ENCODE data around the gene ZNF777.
"Not testable (repeated sequence)": the region's sequence is repeated elsewhere in the genome, so short reads cannot be mapped to it uniquely, and the experiment has no call there.

Gene ZNF777

DNA sequence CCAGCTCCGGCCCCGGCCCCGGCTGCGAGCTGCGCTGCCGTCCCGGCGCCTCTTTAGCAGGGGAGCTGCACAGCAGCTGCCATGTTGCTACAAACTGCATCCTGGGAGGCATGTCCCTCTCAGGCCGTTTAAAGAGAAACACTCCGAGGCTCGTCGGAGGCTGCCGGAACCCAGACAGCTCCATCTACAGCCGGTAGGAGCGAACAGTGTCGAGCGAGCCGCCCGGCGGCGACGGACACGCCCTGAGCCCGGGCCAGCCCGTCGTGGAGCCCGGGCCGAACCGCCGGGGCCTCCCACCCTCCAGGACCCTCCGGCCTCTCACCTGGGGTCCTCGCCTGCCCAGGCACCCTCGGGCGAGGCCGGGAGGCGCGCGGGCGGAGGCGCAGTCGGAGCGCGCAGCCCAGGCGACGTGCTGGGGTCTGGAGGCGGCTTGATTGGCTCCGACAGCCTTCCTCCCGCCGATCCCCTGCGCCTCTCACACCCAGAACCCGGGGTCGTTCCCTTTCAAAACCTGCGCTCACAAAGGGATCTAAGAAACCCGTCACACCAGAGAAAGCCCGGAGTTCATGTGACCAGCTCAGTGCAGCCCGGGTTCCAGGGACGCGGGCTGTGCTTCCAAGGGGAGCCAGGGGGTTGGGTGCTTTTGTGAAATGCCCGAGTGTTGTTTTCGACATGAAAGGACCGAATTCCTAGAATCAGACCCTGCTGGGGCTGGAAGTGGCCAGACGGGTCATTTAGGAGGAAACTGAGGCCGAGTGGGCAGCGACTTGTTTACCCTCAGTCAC lies at the start of gene ZNF777:
Gene ZNF777, minus strand, starts transcription at position 570 of the 785 bp plus-strand sequence. CDS start 5,040 bp downstream, outside the sequence.
- peak in 57 of 58 donors; percentile 19 to 90 (median 65) for DNase-seq

DNA sequence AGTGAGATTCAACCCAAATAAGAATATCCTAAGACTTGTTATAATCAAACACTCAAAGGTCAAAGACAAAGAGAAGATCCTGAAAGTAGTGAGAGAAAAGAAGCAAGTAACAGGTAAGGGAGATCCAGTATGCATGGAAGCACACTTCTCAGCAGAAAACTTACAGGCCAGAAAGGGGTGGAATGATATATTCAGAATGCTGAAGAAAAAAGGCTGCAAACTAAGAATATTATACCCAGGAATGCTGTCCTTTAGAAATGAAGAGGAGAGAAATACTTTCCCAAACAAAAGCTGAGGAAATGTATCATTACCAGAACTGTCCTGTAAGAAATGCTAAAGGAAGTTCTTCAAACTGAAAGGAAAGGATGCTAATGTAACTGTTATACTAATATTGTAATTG lies 49.4 kb upstream of the ZNF777 start:
- no peak for DNase-seq

DNA sequence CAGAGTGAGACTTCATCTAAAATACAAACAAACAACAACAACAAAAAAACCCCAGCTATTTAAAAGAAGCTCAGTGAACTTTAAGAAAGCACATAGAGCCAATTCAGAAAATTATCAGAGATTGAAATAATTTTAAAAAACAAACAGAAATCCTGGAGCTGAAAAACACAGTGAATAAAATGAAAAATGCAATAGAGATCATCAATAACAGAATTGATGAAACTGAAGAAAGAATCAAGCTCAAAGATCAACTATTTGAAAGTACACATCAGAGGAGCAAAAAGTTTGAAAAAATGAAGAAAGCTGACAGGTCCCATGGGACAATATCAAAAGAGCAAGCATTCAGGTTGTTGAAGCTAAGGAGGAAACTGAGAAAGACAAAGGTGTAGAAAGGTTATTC lies 48.9 kb upstream of the ZNF777 start:
- DNase-seq, result no peak

DNA sequence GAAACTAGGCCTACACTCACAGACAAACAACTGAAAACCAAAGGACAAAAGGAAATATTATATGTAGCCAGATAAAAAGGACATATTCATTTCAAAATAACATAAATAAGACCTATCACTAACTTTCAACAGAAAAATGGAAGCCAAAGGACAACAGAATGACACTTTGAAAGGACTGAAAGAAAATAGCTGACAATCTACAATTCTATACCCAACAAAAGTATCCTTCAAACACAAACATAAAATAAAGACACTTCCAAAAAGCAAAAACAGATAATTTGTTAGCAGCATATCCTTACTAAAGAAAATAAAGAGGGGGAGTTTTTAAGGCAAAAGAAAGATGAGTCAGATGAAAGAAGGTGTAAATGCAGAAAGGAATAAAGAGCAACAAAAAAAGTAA lies 44.7 kb upstream of the ZNF777 start:
- DNase-seq, result no peak

DNA sequence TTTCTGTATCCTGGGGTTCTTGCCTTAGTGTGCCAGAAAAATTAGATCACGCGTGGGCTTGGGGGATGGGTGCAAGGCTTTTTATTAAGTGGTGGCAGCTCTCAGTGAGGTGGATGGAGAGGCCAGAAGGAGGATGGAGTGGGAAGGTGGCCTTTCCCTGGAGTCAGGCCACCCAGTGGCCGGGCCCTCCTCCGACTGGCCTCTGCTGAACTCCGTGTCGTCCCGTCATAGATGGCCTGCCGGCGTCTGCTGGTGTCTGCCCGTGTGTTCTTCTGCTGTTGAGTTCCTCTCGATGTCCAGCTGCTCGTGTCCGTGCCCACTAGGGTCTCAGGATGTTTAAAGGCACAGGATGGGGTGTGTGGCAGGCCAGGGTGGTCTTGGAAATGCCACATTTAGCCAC lies 40.8 kb upstream of the ZNF777 start:
- no peak for DNase-seq

DNA sequence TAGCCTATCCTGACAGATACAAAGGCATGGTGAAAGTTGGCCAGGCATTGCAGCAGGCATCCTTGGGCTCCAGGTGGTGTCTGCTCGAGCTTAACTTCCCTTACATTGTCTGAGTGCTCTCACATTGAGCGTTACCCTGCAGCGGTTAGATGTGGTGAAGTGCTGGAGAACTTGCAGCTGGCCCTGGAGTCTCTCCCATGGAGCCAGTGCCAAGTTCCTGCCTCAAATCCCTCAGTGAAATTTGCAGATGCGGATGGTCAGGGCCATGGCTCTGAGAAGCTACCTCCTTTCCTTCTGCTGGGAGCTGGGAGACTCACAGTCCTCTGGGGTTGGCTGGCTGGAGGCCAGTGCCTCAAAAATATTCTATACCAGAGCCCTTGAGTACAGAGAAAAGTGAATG lies 40.0 kb upstream of the ZNF777 start:
- DNase-seq, result no peak

DNA sequence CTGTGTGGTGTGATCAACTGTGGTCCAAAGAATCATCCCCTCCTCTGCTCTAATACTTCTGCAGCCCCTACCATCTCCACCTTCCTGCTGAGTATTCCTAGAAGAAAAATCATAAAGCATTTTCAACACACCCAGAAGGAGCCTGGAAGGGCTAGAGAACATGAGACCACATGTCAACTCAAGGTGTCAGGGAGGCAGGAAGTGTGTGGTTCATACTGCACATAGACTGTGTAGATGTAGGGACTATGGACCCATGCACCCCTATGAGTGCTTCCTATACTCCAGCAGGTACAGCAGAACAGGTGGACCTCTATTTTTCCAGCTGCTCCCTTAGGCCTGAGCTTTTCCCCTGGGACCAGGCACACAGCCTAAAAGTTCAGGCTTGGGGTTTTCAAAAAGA lies 39.3 kb upstream of the ZNF777 start:
- no peak for DNase-seq

DNA sequence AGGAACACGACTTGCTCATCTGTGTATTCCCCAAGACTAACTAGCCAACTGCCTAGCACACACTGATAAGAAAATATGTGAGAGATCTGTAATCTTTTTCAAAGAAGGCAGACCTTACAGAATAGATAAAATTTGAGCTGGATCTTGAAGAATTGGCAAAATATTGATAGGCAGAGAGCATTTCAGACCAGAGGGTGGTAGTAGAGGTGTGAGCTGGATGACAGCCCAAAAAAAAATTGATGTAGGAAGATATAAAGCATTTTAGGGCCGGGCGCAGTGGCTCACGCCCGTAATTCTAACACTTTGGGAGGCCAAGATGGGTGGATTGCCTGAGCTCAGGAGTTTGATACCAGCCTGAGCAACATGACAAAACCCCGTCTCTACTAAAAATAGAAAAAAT lies 37.9 kb upstream of the ZNF777 start:
- DNase-seq, result no peak

DNA sequence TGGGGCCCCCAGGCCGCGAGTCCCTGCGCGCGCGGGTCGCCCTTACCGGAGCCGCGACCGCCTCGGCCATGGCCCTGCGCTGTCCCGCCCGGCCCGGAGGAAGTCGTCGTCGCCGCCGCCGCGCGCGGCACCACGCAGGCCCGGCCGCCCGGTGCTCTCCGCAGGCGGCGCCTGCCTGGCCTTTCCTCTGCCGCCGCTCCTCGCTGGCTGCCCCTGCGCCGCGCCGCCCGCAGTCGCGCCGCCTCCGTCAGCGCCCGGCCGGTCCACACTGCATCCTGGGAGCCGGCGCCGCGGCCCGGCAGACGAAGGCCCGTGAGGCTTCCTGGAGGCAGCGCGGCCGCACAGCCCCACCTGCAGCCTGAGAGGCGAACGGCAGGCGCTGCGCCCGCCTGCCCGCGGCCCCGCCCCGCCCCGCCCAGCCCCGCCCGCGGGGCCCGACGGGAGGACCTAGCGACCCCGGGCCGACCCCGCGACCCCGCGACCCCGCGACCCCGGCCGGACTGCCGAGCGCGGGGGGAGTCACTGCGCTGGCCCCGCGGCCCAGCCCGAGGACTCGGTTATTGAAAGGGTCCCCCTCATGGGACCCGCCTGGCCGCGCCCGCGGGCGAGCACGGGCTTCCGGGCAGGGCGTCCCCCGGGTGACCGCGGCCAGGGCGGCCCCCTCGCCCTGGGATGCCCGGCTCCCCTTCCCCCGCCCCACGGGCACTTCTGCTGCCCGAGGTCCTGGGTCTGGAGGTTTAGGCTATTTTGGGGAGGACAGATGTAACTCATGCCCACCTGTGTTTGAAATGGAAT lies 36.8 kb upstream of the ZNF777 start, which contains the start of gene ZNF746:
Gene ZNF746, minus strand, starts transcription at position 343 of the 795 bp plus-strand sequence. Its CDS starts 273 bp downstream, at position 70.
- peak in 53 of 58 donors; percentile 29 to 76 (median 60) for DNase-seq

DNA sequence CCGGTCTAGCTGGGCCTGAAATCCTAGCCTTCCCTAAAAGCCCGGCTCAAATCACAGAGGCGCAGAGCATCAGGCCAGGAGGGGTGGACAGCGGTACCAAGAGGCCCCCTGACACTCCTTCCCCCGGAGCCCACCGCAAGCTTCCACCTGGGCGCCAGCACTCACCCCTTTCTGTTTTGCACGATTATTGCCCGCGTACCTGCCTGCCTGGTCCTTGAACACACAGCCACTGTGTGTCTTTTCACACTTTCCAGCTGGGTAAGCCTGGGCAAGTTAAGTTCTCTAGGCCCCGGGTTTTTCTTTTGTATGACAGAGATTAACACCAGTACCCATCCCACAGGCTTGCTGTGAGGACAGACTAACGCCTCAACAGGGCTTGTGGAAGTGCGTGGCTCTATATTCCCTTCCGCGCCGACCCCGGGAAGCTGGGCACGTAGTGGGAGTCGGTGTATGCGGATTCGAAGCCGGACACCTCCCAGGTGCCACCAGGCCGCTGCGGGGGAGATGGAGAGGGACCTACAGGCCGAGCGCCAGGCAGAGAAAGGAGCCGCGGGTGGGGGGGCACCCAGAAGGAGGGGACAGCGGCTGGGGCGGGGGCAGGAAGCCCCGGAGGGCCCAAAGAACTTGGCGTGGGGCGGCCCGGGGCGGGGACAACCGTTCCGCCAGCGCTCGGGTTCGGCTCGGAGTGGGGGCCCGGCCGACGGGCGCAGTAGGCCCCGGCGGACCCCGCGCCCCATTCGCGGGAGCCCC lies 36.0 kb upstream of the ZNF777 start:
- DNase-seq, result peak in 26 of 58 donors; percentile 12 to 50 (median 30)

DNA sequence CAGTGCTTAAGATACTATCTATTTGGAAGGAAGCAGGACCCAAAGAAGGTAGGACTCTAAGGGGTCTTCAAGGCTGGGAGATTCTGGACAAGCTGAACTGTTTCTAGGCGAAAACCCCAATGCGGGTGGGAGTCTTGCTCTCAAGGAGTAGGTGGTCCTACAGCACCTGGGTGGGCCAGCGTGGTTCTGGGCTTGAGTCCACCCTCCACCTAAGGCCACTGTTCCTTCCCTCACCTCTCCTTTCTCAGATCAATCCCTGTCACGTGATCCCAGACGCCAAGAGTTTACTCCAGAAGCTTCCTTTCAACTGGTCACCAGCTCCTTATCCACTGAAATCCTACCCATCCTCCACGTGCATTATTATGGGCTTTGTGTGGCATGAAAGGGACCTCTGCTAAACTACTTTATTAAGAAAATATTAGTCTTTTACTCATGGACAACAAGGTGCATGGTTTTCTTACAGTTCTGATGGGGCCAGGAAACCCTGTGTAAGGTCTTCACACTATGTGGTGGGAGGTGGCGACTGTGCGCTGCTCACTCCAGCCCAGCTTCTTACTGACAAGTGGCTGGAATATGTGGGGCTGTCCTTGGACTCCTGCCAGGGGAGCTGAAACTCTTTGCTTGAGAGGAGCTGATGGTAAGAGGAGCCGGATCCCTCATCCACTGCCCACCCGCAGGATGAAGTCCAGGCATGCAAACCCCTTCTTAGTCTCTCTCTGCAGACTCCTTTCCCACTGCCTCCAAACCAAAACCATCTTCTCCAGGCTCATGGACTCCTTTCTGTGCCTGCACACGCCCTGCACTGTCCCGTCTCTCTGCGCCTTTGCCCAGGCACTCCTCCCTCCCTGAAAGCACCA lies 35.2 kb upstream of the ZNF777 start:
- DNase-seq, result peak in 38 of 58 donors; percentile 9 to 74 (median 32)

DNA sequence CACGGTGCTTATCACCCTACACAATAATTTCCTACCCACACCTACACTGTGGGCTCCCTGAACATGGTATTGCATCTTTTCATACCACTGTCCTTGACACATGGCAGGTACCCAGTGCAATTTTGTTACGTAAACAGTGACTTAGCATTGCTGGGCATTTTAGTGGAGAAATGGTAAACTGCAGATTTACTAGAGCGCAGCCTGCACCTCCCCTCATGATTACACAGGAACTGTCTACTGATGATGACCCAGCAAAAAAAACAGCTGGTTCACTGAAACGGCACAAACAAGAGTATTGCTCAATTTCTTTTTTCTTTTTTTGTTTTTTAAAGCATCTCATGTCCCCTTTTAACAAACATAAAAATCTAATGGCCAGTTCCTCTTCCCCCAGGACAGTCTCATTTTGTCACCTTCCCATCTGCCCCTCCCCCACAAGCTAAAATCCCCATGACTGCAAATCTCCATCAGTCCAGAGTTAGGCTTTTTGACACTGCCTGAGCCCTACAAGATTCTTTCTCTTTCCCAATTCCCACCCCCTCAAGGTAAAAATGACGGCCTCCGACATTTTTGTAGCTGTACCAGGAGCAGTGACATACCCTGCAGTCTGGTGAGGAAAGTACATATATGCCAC lies 34.0 kb upstream of the ZNF777 start:
- DNase-seq, result no peak

DNA sequence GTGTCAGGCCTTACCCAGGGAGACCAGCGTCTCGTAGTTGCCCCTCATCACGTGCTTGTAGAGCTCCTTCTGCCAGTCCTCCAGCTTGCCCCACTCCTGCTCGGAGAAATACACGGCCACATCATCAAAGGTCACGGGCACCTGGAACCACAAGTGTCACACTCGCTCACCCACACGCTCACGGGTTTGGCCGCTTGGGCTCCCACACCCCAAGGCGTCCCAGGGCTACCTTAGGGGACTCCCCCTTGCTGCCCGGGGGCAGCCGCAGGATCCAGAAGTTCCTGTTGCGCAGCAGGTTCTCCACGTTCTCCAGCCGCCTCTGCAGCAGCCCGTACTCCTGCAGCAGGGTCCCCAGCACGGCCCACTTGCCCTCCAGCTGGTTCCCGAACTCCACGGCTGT lies 33.1 kb upstream of the ZNF777 start:
- DNase-seq, result not testable (repeated sequence)

DNA sequence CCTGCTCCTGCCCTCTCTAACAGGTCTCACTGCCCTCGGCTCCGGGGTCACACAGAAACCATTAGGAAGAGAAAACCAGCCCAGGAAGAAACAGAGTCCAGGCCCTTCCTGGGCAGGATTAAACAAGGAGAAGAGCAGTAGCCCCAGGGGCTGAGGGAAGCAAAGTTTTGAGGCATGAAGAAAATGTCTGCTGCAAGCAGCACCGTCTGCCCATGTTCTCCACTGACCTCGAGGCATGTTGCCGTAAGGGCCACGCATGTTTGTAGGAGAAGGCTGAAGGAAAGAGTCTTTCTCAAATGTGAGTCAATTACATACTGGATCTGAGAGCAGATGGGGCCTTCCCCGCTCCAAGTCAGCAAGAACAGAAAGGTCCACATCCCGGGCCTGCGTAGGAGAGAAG lies 32.5 kb upstream of the ZNF777 start:
- no peak for DNase-seq

DNA sequence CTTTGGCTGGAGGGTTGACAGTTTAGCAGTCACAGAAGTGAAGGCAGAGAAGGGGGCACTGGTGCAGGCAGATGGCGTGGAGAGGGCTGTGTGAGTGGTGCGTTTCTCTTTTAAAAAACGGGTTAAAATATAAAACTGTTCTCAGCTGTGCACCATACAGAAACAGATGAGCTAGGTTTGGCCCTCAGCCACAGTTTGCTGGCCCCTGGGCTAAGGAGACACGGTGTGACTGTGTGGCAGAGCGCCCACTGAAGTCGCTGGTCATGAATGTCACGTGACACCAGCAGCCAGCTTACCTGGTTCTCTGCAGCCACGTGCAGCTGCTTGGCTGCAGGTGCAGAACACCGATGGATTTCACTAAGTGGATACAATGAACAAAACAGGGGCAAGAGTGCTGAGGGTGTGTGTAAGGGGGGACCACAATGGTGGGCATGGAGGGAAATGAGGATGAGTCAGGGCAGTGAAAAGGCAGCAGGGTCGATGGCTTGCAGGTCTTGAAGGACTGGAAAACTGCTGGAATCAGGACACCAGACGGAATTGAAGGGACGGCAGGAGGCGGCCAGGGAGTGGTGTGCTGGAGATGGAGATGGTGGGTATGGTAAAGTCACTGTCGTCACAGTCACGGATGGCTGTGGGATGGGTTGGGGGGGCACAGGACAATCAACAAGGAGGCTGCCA lies 29.4 kb upstream of the ZNF777 start:
- DNase-seq, result no peak

DNA sequence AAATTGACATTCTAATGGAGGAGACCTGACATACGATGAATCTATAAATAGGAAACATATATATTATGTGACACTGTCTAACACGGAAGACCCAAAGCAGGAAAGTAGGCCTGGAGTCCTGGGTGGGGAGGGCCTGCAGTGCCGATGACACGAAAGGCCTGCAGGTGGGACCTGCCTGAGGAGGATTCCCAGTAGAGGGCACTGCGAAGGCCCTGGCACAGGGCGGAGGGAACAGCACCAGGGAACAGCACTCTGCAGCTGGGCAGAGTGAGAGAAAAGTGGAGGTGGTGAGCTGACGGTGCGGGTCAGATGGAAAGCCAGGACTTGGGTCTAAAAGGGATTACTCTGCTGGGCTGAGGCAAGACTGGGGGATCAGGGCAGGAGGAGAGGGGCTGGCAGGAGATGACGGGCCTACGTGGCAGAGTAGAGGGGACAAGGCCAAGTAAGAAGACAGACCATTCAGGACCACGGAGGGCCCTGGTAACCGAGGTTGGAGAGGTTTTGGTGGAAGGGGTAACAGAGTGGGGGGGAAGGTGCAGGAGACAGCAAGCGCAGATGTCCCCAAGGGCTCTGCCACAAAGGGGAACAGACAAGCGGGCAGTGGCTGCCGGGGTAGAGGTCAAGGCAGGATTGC lies 28.6 kb upstream of the ZNF777 start:
- no peak for DNase-seq

DNA sequence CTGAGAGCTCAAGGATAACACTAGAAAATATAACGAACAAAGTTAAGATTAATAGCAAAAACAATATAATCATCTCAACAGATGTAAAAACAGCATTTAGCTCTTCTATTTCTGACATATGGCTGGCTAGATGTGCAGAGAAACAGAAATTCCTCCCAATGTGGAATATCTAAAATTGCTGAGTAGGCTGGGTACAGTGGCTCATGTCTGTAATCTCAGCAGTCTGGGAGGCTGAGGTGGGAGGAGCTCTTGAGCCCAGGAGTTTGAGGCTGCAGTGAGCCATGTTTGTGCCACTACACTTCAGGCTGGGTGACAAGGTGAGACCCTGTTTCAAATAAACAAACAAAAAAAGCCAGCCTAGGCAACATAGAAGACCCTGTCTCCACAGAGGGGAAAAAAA lies 18.7 kb upstream of the ZNF777 start:
- no peak for DNase-seq

DNA sequence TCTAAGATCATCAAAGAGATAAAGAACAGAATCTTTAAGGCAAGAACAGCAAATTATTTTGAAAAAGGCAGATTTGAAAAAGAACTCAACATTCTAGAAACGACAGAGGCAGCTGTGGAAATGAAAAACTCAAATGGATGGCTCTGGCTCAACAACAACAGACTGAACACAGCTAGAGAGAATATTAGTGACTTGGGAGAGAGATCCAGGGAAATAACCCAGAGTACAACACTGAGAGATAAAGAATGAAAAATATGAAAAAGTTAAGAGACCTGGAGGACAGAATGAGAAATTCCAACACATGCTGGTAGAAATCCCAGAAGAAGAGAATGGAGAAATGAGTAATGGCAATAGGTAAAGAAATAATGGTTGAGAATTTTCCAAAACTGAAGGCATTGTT lies 17.9 kb upstream of the ZNF777 start:
- DNase-seq, result no peak

All from anterior cingulate cortex (tissue), 58 donors.